ENCODE measurements around the gene PRG2. TPM values are rescaled to one million over a fixed set of nuclear protein-coding genes. Genes with fewer than 3 reads are reported as not detected.

The PRG2 gene
- polyA plus RNA-seq, 2 of the 4 experiments (the other 2 are of a cell fraction), result not detected

DNA sequence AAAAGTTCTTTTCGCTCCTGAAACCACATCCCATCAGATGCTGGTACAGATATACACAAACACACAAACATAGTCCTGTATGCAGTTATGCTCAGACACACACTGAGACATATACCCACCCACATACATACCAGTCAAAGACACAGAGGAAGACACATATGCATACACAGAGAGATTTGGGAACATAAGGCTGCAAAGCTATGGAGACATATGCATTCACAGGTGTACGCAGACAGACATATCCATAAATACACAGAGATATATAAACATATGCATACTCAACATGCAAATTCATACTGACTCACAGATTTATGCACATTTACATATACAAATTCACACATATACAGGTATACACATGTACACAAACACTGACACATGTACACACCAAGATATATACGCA lies 15.5 kb downstream of the PRG2 start:
- ChIA-PET POLR2A (no interaction called here), CTCF (no interaction called here)
- no peak for ATAC-seq

DNA sequence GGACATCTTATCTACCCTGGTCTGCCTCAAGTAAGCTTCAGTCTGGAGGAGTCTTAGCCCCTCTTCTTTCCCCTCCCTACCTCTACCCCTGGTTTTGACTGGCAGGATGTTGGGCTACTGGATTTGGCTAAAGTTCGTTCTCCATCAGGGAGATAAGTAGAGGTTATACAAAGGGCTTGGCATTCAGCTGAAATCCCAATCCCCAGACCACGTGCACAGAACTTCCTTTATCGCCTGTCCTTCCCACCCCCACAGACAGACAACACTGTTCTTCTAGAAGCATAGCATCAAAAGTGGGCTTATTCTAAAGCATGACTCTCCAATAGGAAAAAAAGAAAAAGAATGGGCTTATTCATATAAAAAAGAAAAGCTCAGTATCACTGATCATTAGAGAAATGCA lies 17.3 kb downstream of the PRG2 start:
- no peak for FAIRE-seq
- POLR2A ChIA-PET, result no interaction called here
- DNase-seq (ENCODE audit: low read depth in 1 of 2, low spot score in 1 of 2), result no peak
- no peak for TF ChIP-seq BHLHE40 (IDR thresholded peaks at IDR 0.05; ENCODE audit: low read depth, low read length)
- no peak for TF ChIP-seq SMC3 (IDR thresholded peaks at IDR 0.05)
- TF ChIP-seq SREBF2 (IDR thresholded peaks at IDR 0.05), result no peak
- no peak for TF ChIP-seq MAZ (IDR thresholded peaks at IDR 0.05; ENCODE audit: borderline replicate concordance, low read depth, low read length)
- TF ChIP-seq, protein P1, sequence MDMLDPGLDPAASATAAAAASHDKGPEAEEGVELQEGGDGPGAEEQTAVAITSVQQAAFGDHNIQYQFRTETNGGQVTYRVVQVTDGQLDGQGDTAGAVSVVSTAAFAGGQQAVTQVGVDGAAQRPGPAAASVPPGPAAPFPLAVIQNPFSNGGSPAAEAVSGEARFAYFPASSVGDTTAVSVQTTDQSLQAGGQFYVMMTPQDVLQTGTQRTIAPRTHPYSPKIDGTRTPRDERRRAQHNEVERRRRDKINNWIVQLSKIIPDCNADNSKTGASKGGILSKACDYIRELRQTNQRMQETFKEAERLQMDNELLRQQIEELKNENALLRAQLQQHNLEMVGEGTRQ (IDR thresholded peaks at IDR 0.05), result no peak
- no peak for TF ChIP-seq CEBPB (IDR thresholded peaks at IDR 0.05)
- TF ChIP-seq TP53 (CRISPR knock-in tag; IDR thresholded peaks at IDR 0.05), result no peak
- no peak for TF ChIP-seq MYC (IDR thresholded peaks at IDR 0.05; ENCODE audit: borderline replicate concordance, low read length)
- no peak for TF ChIP-seq EHF (CRISPR knock-in tag; IDR thresholded peaks at IDR 0.05)
- no peak for TF ChIP-seq MAFK (IDR thresholded peaks at IDR 0.05; ENCODE audit: partially characterized antibody)
- TF ChIP-seq FOXS1 (CRISPR knock-in tag; IDR thresholded peaks at IDR 0.05), result no peak
- no peak for TF ChIP-seq NFE2L2 (conservative IDR thresholded peaks at IDR 0.05; ENCODE audit: low read length)
- TF ChIP-seq POLR2A (IDR thresholded peaks at IDR 0.05; ENCODE audit: low read length), result no peak
- WGBS (ENCODE audit: missing lambda C conversion rate), result 53% methylated on average over 3 of the region's 3 CpGs
- Histone ChIP-seq H3K27ac (no peak overlapping the region), H3K4me3 (no peak overlapping the region), H3K4me2 (no peak overlapping the region), H3K4me1 (peaks cover 16% of the 10 kb centered on the region; the same call in 2 of the 3 replicates), H3K9me3 (no peaks in the 10 kb centered on the region)
- CTCF ChIA-PET, result interaction anchor here (0.8 to 1.9 kb wide), 5 partner anchors 10 to 87 kb away, joined by 3 to 7 read pairs (median 4); partner anchors contain the start of gene RTN4RL2
- no peak for ATAC-seq

More for the DNA sequence above, 15.5 kb downstream of the PRG2 start:
- Histone ChIP-seq H3K4me2 (no peak overlapping the region), H3K4me3 (no peak overlapping the region), H3K27ac (no peak overlapping the region), H3K9me3 (no peaks in the 10 kb centered on the region), H3K4me1 (peaks cover 17% of the 10 kb centered on the region; the same call in 2 of the 3 replicates)
- no peak for DNase-seq (ENCODE audit: low read depth in 1 of 2, low spot score in 1 of 2)
- 97% methylated on average over 3 of the region's 3 CpGs for WGBS (ENCODE audit: missing lambda C conversion rate)
- no peak for FAIRE-seq
- TF ChIP-seq, protein P2, sequence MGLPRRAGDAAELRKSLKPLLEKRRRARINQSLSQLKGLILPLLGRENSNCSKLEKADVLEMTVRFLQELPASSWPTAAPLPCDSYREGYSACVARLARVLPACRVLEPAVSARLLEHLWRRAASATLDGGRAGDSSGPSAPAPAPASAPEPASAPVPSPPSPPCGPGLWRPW (IDR thresholded peaks at IDR 0.05), result no peak
- no peak for TF ChIP-seq ZNF302 (CRISPR knock-in tag; IDR thresholded peaks at IDR 0.05)
- TF ChIP-seq, protein P3, sequence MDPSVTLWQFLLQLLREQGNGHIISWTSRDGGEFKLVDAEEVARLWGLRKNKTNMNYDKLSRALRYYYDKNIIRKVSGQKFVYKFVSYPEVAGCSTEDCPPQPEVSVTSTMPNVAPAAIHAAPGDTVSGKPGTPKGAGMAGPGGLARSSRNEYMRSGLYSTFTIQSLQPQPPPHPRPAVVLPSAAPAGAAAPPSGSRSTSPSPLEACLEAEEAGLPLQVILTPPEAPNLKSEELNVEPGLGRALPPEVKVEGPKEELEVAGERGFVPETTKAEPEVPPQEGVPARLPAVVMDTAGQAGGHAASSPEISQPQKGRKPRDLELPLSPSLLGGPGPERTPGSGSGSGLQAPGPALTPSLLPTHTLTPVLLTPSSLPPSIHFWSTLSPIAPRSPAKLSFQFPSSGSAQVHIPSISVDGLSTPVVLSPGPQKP (IDR thresholded peaks at IDR 0.05; ENCODE audit: low read depth, low read length), result no peak
- TF ChIP-seq RFX5 (IDR thresholded peaks at IDR 0.05), result no peak
- no peak for TF ChIP-seq CHD4 (IDR thresholded peaks at IDR 0.05; ENCODE audit: borderline replicate concordance)
- TF ChIP-seq KDM1A (IDR thresholded peaks at IDR 0.05; ENCODE audit: low read depth), result no peak
- TF ChIP-seq FOXS1 (CRISPR knock-in tag; IDR thresholded peaks at IDR 0.05), result no peak
- TF ChIP-seq MAFK (IDR thresholded peaks at IDR 0.05; ENCODE audit: partially characterized antibody), result no peak

DNA sequence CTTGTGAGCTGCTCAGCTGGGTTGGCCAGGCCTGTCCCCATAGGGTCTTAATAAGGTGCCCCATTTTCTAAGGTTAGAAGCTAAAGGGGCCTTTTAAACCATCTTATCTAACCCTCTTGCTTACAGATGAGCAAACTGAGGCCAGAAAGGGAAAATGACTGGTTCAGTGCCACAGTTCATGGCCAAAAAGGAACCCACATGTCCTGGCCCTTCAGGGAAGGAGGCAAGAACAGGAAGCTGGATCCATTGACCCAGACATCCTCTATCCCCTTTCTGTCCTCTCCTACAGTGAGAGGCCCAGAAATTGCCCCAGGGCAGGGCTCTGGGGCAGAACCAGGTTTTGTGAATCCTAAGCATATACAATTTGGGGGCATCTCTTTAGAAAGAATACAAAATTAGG lies 19.5 kb downstream of the PRG2 start:
- Histone ChIP-seq H3K4me3 (no peak overlapping the region), H3K9me3 (no peaks in the 10 kb centered on the region), H3K4me1 (no peaks in the 10 kb centered on the region), H3K4me2 (no peak overlapping the region), H3K27ac (no peak overlapping the region)
- ChIA-PET CTCF (interaction anchor here (0.6 to 1.2 kb wide), 4 partner anchors 8 to 122 kb away, joined by 3 to 4 read pairs (median 3); no protein-coding TSS in a partner anchor), POLR2A (no interaction called here)
- no peak for TF ChIP-seq MYC (IDR thresholded peaks at IDR 0.05; ENCODE audit: borderline replicate concordance, low read length)
- no peak for TF ChIP-seq ESRRA (IDR thresholded peaks at IDR 0.05; ENCODE audit: borderline replicate concordance, low read length)
- no peak for TF ChIP-seq NPAS2 (CRISPR knock-in tag; IDR thresholded peaks at IDR 0.05; ENCODE audit: borderline replicate concordance)
- TF ChIP-seq, protein P4, sequence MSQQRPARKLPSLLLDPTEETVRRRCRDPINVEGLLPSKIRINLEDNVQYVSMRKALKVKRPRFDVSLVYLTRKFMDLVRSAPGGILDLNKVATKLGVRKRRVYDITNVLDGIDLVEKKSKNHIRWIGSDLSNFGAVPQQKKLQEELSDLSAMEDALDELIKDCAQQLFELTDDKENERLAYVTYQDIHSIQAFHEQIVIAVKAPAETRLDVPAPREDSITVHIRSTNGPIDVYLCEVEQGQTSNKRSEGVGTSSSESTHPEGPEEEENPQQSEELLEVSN (IDR thresholded peaks at IDR 0.05; ENCODE audit: borderline replicate concordance, low read depth), result no peak
- TF ChIP-seq JUNB (IDR thresholded peaks at IDR 0.05), result no peak
- TF ChIP-seq, protein P5, sequence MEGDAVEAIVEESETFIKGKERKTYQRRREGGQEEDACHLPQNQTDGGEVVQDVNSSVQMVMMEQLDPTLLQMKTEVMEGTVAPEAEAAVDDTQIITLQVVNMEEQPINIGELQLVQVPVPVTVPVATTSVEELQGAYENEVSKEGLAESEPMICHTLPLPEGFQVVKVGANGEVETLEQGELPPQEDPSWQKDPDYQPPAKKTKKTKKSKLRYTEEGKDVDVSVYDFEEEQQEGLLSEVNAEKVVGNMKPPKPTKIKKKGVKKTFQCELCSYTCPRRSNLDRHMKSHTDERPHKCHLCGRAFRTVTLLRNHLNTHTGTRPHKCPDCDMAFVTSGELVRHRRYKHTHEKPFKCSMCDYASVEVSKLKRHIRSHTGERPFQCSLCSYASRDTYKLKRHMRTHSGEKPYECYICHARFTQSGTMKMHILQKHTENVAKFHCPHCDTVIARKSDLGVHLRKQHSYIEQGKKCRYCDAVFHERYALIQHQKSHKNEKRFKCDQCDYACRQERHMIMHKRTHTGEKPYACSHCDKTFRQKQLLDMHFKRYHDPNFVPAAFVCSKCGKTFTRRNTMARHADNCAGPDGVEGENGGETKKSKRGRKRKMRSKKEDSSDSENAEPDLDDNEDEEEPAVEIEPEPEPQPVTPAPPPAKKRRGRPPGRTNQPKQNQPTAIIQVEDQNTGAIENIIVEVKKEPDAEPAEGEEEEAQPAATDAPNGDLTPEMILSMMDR (IDR thresholded peaks at IDR 0.05), result no peak
- no peak for TF ChIP-seq CBX8 (IDR thresholded peaks at IDR 0.05)
- ATAC-seq (no peak), DNase-seq (ENCODE audit: low read depth in 1 of 2, low spot score in 1 of 2) (no peak), FAIRE-seq (no peak)

Measured in A549 (cell line).